Smooth muscle cell (in vitro differentiated cells): Measurements from ENCODE around the gene DAO. TPM values are rescaled to one million over a fixed set of nuclear protein-coding genes. Genes with fewer than 3 reads are reported as not detected.
A peak's percentile ranks its signal among the peaks of the same experiment; 100 is the strongest.

ENCODE experiments used
- DNase-seq: peaks from one replicate; lab custom pipeline; 2025; ENCODE audit not compliant: unreplicated experiment; lab: John Stamatoyannopoulos, UW
- H2AFZ ChIP-seq: fragments of 200-600 bp; sonication (generic); 2 replicates; pipeline ENCODE4 v1.6.0; 2016; ENCODE audit warnings: antibody characterized with exemption, low read depth, mild to moderate bottlenecking
- H3F3A ChIP-seq: fragments of 200-600 bp; sonication (generic); 2 replicates; pipeline ENCODE4 v1.6.0; 2017; ENCODE audit warnings: antibody characterized with exemption, low read depth
- H3K27ac ChIP-seq: fragments of 200-600 bp; sonication (generic); 2 replicates; pipeline ENCODE4 v1.5.1; 2016; ENCODE audit warnings: low read depth, mild to moderate bottlenecking
- H3K27me3 ChIP-seq: fragments of 200-600 bp; sonication (generic); 2 replicates; pipeline ENCODE4 v1.6.1; 2016; ENCODE audit warnings: low read depth, mild to moderate bottlenecking
- H3K36me3 ChIP-seq: fragments of 200-600 bp; sonication (generic); 2 replicates; pipeline ENCODE4 v1.5.1; 2016; ENCODE audit warnings: low read depth
- H3K4me1 ChIP-seq: fragments of 200-600 bp; sonication (generic); 2 replicates; pipeline ENCODE4 v1.5.1; 2016; ENCODE audit warnings: low read depth
- H3K4me2 ChIP-seq: fragments of 200-600 bp; sonication (generic); 2 replicates; pipeline ENCODE4 v1.6.0; 2016; ENCODE audit warnings: mild to moderate bottlenecking
- H3K4me3 ChIP-seq: fragments of 200-600 bp; sonication (generic); 2 replicates; pipeline ENCODE4 v1.5.1; 2016; ENCODE audit warnings: mild to moderate bottlenecking
- H3K79me2 ChIP-seq: fragments of 200-600 bp; sonication (generic); 2 replicates; pipeline ENCODE4 v1.6.0; 2016; ENCODE audit warnings: low read depth, mild to moderate bottlenecking
- H3K9ac ChIP-seq: fragments of 200-600 bp; sonication (generic); 2 replicates; pipeline ENCODE4 v1.6.0; 2016; ENCODE audit warnings: low read depth
- H3K9me3 ChIP-seq: fragments of 200-600 bp; sonication (generic); replicated peaks from 2 replicates; pipeline ENCODE4 v1.5.1; 2016; ENCODE audit warnings: low read depth
- H4K20me1 ChIP-seq: fragments of 200-600 bp; sonication (generic); 2 replicates; pipeline ENCODE4 v1.6.0; 2016; ENCODE audit warnings: low read depth
- CTCF ChIP-seq: fragments of 200-600 bp; sonication (generic); IDR thresholded peaks from 2 replicates; pipeline ENCODE4 v1.5.1; 2017; ENCODE audit warnings: borderline replicate concordance, mild to moderate bottlenecking, antibody characterized with exemption; ENCODE audit not compliant: insufficient read depth, poor library complexity, severe bottlenecking
- WGBS: methylation state at CpG from one replicate; pipeline ENCODE4 v1.1.7; 2016; ENCODE audit warnings: low lambda C conversion rate; 5-methylcytosine and 5-hydroxymethylcytosine counted together
- polyA plus RNA-seq: library from polyadenylated mRNA; unstranded; fragments of >200 nt; fragmentation: Nextera tagmentation; extraction: Ambion mirVana; gene quantifications from 2 replicates; pipeline ENCODE4 v1.2.1, GENCODE V29; 2016
- total RNA-seq: library from RNA; depleted of rRNA; stranded (reverse); fragments of >200 nt; gene quantifications from 2 replicates; pipeline ENCODE4 v1.2.3, GENCODE V29; 2014

DAO gene
- total and polyA plus RNA-seq, 2 experiments from 2014 or later: not detected

DNA sequence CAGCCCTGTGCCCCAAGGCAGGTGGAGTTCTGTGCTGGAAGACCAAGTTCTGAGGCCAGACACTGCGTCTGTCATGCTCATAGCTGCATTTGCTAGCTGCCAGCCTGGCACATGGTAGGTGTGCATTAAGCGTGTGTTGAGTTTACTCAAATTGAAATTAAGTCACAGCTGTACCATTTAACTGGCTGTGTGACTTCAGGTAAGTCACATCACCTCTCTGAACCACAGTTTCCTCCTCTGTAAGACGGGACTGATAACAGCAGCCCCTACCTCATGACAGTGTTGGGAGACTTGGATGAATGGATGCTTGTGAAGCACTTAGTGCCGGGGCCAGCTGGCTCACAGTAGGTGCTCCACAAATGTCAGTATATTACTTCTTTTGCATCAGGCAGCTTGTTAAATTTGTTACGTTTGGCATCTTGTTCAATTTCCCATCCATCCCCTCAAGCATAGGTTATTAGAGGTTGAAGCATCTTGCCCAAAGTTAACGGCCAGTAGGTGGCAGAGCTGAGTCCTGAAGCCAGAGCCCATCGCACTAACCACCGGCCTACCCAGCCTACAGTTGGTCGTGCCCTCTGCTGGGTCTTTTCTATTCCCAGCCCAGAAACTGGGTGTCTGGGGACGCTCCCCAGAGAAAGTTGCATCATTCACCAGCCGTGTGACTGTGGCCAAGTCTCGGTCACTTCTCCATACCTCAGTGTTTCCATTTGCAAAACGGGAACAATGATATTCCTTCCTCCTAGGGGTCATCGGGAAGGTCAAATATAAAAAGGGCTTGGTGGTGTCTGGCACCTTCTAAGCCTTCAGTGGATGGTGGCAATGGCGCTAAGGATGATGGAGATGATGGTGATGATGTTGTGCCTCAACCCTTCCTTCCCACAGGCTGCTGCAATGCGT, 4.5 kb downstream of the DAO start:
- H3K9me3 ChIP-seq: no peaks in the 10 kb centered on the region
- H3K27me3 ChIP-seq: no peaks in the 10 kb centered on the region
- no peaks in the 10 kb centered on the region for H3K4me1 ChIP-seq
- H3K79me2 ChIP-seq: no peaks in the 10 kb centered on the region
- 66% methylated on average over 16 of the region's 16 CpGs for WGBS
- no peak for DNase-seq
- no peak overlapping the region for H2AFZ ChIP-seq
- no peaks in the 10 kb centered on the region for H3F3A ChIP-seq
- TF ChIP-seq CTCF: peak; percentile 38
- H3K9ac ChIP-seq: no peak overlapping the region
- no peak overlapping the region for H3K27ac ChIP-seq
- H4K20me1 ChIP-seq: no peaks in the 10 kb centered on the region
- no peak overlapping the region for H3K4me3 ChIP-seq
- no peak overlapping the region for H3K4me2 ChIP-seq
- H3K36me3 ChIP-seq: no peaks in the 10 kb centered on the region

- Histone ChIP-seq H3K4me2 (no peak overlapping the region), H3K79me2 (no peaks in the 10 kb centered on the region), H2AFZ (no peak overlapping the region), H3F3A (no peaks in the 10 kb centered on the region), H3K27ac (no peak overlapping the region), H3K4me1 (no peaks in the 10 kb centered on the region), H3K36me3 (no peaks in the 10 kb centered on the region), H4K20me1 (no peaks in the 10 kb centered on the region), H3K27me3 (no peaks in the 10 kb centered on the region), H3K9me3 (no peaks in the 10 kb centered on the region), H3K9ac (no peak overlapping the region), H3K4me3 (no peak overlapping the region)
- no peak for DNase-seq
- TF ChIP-seq CTCF: no peak
- 80% methylated on average over 9 of the region's 9 CpGs for WGBS
Measured at GRCh38 chr12:108886873-108887629, 7.2 kb downstream of the DAO start.

DNA sequence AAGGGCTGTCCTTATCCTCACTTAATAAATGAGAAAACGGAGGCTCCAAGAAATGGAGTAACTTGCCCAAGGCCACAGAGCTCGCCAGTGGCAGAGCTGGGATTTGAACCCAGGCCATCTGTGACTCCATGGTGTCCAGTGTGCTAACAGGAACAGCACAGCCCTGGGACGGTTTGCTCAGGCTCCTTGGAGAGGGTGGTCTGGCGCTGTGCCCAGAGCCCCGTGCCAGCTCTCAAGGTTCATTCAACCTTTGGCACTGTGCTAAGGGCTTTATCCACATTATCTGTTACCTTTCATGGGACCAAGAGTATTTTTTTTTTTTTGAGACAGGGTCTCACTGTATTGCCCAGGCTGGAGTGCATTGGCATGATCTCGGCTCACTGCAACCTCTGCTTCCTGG, 8.1 kb downstream of the DAO start:
- WGBS: 89% methylated on average over 6 of the region's 6 CpGs
- Histone ChIP-seq H3K4me1 (no peaks in the 10 kb centered on the region), H4K20me1 (no peaks in the 10 kb centered on the region), H3K4me3 (no peak overlapping the region), H3K36me3 (no peaks in the 10 kb centered on the region), H3K9me3 (no peaks in the 10 kb centered on the region), H3K27me3 (no peaks in the 10 kb centered on the region), H3K79me2 (no peaks in the 10 kb centered on the region), H3K4me2 (no peak overlapping the region), H2AFZ (no peak overlapping the region), H3F3A (no peaks in the 10 kb centered on the region), H3K27ac (no peak overlapping the region), H3K9ac (no peak overlapping the region)
- no peak for DNase-seq
- no peak for TF ChIP-seq CTCF
